Stimulated activated naive CD8-positive, alpha-beta T cell treated with anti-CD3 and anti-CD28 coated beads, Interleukin-15, Interleukin-2, amounts not matched to agents 100 U/mL and 50 U/mL, for 24 hours (primary cell): ENCODE results near the gene C1orf21.

ENCODE experiments used
- ATAC-seq: fragments of 150-1000 bp; cut with Tn5 transposase; one replicate; pipeline ENCODE4 v1.10.0; 2021
- DNase-seq: peaks from one replicate; pipeline ENCODE4 v3.0.0; 2021

The C1orf21 gene

DNA sequence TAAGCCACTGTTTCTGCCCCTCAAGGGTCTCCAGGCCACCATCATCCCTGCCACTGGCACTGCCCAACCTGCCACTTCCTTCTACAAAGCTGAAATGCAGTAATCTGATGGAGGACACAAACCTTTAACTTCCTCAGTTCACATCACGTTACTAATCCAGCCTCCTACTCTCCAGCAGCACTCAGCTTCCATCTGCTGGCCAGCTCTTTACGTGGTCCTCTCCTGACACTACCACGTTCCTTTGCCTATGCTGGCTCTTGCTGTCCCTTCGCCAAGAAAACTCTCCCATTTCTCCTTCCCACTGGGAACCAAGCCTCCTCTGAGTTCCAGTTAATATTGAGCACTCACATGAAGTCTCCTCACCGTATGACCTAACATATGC is 243.8 kb downstream of the C1orf21 start:
- ATAC-seq: no peak
- no peak for DNase-seq

DNA sequence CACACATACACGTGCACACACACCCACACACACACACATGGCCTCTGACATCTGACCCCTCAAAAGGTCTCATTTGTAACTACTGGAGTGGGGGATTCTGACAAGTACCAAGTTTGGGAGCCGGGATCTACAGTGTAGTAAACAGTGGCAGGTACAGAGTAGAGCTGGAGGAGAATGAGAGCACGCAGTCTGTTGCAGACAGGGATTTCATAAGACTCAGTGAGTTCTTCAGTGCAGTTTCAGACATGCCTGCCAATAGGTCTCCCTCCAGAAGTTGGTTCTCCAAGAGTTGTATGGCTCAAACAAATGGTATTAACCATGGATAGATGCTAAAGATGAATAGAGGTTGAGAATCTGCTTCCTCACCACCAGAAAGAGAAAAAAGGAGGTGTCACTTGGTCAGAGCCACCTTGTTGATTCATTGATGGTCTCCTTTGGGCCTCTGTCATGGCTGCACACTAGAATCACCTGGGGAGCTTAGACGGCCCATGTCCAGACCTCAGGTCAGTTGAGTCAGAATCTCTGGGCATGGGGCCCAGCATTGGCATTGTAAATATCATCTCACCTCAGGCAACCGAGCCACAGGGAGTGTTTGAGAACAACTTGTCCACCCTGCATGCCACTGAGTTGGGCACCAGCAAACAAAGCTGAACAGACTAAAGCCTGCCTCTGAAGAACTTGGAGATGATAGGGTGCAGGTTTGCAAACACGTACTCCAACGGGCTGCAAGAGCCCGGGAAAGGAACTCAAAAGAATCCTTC is 245.8 kb downstream of the C1orf21 start:
- ATAC-seq (no peak), DNase-seq (no peak)

DNA sequence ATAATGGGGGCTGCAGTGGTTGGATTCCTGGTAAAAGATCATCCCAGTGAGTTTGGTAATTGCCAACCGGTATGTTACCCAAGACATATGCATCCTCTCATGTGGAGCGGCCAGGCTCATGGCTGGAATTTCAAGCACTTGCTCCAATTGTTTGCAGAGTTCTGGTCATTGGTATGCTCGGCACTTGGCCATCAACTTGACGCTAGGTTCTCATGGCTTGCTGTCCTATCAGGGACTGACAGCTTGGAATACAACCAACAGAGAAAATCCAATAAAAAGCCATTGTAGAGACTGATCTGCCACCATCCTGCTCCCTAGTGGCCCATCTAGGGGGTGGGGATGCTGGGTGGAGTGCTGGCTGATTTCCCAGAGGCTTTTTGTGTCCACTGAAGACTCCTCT is 247.0 kb downstream of the C1orf21 start:
- ATAC-seq (no peak), DNase-seq (no peak)

DNA sequence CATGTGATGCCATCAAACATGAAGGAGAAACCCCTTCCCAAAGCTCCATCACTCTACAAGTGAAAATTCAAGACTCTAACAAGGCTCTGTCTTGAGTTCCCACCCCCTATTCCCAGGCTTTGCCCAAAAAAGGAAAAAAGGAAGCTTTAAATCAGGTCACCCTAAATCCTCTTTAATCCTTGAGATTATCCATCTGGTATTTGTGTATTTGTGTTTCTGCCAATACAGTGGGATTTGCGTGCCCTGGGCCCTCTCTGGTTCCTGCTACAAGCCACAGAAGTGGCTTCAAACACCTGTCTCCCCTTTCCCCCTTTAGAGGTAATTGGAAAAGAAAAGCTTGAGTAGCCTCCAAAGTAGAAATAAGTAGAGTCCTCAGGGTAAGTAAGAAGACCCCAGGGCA is 247.5 kb downstream of the C1orf21 start:
- no peak for DNase-seq
- ATAC-seq: no peak

DNA sequence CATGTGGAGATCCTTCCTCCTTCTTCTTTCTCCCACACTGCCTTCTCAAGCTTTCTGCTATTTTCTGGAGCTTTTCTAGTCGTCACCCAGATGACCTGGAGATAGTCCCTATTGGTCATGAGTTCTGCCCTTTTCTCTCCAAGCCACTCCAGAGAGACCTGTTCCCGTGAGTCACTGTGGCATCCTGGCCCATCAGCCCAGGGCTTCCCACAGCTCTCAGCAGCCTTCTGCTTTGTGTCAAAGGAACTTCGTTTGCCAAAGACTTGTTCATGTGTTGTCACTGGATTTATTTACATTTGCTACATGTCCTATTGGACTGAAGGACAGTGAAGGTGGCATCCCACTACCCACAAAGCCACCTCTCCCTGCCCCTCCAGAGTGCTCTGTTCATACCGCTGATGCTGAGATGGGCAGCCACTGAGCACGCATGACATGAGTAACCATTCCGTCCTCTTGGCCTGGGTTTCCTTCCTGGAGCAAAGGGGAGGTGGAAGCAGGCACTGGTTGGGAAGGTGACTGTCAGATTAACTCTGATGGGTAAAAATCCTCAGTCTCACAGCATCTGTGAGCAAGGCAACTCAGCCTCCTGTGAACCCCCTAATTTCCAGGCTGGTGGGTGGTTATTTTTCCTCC is 248.6 kb downstream of the C1orf21 start:
- no peak for DNase-seq
- ATAC-seq: no peak

DNA sequence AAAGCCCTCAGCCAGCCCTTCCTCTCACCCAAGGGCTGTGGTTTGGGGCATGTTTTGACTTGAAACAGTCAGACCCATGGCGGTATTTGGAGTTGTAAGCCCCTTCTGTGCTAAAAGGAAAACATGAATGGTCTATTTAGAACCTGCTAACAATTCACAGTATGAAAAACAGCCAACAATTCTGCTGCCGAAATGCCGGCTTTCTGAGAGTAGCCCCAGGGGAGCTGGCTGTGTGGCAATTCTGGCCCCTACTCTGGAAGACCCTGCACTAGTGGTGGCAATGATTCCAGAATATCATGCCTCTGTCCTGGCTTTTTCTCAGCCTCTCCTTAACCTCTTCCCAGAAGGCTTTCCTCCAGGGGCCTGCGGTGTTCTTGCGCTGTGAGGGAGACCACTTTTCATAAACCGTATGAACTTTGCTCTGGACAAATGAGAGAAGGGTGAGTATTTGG is 249.2 kb downstream of the C1orf21 start:
- ATAC-seq: no peak

DNA sequence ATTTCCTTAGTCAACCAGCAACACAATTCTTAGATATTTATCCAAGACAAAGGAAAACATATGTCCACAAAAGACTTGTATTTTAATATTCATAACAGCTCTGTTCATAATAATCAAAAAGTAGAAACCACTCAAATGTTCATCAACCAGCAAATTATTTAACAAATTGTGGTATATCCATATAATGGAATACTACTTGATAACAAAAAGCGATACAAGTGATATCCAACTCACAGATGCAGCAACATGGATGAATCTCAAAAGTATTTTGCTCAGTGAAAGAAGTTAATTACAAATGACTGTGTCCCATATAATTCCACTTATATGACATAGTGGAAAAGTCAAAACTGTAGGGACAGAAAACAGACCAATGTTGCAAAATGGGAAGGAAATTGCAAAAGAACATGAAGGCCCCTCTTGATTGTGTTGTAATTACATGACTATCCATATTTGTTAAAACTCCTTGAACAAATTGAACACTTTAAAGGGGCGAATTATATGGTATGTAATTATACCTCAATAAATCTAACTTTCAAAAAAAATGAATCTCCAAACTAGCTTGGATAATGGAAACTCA is 250.9 kb downstream of the C1orf21 start:
- no peak for ATAC-seq
- DNase-seq: no peak

More for the DNA sequence above, 249.2 kb downstream of the C1orf21 start:
- no peak for DNase-seq

DNA sequence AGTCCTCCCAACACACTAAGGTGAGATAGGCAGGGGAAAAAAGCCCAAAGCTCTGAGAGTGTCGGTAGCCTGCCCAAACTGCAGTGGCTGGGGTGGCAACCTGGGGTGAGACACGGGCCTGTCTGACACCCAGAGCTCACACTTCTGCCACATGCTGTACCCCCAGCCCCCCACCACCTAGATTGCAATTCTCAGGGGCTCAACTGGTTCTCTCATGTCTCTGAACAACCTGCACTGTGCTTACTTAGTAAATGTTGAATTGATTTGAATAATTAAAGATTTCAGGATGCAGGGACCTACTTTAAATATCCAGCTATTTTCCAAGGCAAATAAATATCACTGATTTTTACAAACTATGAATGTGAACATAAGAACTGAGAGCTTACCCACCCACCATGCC is 252.4 kb downstream of the C1orf21 start:
- DNase-seq (no peak), ATAC-seq (no peak)

DNA sequence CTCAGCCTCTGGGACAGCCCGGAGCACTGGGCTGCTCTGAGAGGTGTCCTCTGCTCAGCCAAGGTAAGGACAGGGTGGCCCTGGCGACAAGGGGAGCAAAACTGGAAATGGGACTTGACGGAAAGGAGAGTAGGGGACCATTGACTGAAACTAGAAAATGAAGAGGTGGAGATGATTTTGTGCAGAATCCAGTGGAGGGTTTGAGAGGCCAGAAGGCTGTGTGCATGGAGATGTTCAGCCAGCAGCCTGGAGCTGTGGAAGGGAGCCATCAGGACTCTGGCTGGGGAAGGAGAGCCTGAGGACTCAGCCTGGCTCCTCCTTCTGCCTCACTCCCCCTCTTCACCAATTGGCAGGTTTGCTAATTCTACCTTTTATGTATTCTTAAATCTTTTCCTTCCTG is 253.7 kb downstream of the C1orf21 start:
- ATAC-seq (no peak), DNase-seq (no peak)

DNA sequence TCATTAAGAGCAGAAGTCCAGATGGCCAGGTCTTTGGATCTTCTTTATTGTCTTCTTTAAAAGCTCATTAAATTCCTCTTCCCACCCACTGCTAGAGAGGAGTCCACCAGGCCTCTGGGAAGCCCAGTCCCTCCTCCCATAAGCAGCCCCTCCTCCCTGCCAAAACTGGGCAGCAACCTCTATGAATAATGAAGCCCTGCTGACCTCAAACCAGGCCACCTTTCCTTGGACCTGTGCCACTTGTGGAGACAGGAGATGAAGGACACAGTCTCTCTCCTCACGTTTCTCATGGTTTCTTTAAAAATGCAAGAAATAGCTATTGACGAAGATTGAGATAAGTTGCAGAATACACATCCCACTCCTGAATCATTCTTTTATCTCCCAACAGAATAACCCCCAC is 255.1 kb downstream of the C1orf21 start:
- DNase-seq (no peak), ATAC-seq (no peak)

DNA sequence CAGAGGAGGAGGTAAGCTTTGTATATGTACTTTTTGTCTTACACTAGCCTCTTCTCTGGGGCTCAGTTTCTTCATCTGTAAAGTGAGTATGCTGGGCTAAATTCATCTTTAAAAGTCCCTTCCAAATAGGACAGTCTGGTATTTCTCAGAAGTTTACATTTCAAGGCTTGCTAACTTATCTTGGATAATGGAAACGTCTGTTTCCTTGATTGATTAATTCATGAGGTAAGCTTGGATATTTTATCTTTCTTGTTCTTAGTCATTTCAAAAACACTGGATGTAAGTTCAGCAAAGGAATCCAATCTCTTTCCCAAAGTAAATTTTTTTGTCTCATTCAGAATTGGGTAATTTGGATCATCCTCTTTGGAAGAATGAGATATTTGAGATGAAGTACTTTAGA is 256.8 kb downstream of the C1orf21 start:
- no peak for DNase-seq
- ATAC-seq: no peak

DNA sequence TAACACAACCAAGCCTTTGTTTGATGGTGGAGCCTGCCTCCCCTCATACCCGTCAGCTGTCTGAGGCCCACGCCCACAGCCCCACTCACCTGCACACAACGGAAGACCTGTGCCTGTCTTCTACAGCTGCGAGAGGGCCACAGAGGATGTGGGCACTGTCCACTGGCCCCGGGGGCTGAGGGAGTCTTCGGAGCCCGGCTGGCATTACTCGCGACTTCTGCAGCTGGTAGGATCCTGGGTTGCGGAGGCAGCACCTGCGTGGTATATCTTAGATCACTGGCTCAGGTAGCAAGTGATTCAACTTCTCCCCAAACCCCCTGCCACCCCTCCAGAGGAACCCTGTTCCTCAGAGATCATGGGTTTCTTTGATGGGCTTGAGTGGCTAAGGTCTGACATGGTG is 257.9 kb downstream of the C1orf21 start:
- DNase-seq (no peak), ATAC-seq (no peak)

DNA sequence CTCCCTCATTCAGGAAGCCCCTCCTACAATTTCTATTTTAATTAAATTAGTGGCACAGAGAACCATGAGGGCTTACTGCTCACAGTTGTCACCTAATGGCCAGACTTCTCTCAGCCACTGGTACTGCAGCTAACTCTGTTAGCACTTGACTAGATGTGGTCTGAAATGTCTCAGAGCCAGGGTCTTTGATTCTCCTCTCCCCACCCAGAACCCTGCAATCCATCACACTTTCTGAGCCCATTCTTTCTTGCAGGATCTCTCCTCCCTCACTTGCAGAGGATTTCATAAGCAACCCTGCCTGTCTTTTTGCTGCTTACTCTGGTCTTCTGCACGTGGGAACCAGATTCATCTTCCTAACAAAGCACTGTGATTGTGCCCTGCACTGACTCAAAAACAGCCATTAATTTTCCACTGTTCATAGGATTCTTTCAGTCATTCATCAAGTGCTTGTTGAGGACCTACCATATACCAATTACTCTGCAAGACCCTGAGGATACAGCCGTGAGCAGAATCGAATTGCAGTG is 259.4 kb downstream of the C1orf21 start:
- ATAC-seq (no peak), DNase-seq (no peak)

DNA sequence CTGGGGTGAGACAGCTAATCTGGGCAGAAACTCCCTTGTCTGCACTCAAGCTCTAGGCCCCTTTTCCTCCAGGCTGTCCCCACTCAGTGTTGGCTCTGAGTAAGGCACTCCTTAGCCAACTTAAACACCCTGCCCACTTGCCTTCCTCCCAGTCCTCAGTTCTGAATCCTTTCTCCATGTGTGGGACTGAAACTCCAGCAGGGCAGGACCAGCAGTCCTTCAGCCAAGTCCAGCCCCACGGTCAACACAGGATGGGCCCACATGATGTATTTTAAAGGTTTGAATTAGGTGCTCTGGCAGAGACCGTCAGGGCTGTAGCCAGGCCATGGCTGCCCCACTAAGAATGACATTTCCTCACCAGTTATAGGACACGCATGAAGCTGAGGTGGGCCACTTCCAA is 260.0 kb downstream of the C1orf21 start:
- ATAC-seq (no peak), DNase-seq (no peak)

DNA sequence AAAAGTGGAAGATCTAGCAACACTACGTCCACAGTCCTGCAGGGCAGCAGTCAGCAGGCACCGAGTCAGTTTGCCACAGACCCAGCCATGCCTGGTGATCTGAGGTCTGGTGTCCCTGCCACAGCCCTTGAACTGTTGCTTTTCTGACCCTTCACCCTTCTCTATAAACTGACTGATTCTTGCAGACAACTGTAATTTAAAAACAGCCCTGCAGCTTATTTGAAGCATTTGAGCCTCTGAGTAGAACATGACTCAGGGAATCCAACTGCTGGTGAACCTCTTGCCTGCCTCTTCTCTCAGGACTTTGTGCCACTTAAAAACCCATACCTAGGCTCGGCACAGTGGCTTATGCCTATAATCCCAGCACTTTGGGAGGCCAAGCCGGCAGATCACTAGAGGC is 260.6 kb downstream of the C1orf21 start:
- no peak for ATAC-seq
- no peak for DNase-seq

DNA sequence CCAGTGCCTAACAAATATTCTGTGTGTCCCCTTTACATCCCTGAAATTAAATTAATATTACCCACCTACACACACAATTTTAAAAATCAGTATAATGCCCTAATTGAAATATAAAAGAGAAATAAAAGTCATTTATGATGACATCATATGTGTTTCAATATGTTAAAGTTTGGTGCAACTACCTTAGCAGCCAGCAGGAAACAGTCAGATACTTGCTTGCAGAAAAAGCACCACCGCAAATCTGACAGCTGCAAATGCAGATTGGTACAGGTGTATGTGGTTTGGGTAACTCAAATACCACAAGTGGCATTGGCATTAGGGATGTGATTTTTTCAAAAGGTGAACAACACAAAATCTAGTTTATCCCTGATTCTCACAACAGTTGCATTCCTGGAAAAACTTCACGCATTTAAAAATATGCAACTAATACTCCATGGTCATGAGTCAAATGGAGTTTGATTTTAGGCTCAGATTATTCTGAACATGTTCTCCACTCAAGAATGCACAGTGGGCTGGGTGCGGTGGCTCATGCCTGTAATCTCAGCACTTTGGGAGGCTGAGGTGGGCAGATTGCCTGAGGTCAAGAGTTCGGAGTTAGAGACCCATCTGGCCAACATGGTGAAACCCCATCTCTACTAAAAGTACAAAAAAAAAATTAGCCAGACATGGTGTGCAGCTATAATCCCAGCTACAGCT is 261.5 kb downstream of the C1orf21 start:
- DNase-seq: no peak
- no peak for ATAC-seq

DNA sequence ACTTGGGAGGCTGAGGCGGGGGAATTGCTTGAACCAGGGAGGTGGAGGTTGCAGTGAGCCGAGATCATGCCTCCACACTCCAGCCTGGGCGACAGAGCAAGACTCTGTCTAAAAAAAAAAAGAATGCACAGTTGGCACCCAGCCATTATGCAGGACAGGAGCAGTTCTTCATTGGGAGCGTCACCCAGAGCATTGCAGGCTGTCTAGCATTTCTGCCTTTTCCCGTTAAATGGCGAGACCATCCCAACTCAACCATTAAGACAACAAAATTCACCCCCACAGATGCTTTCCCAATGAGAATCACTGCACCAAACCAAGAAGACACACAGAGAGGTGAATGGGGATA is 262.0 kb downstream of the C1orf21 start:
- DNase-seq (no peak), ATAC-seq (no peak)

DNA sequence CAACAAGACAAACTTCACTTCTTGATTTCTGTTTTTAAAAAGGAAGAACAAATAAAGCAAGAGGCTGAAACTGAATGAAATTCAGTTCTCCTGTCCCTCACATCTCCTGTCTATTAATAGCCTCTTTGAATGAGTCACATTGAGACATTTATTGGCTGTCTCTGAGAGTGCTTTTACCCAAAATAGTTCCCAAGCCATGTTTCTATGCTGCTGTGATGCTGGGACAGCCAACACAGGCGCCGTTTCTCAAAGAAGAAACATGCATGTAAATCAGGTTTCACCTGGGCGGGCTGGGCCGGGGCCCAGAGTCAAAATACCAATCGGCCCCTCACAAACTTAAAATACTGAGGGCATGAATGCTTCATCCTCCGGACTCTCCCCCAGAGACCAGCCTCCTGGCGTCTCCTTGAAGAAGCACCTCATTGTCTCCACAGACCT is 262.6 kb downstream of the C1orf21 start:
- ATAC-seq: no peak
- no peak for DNase-seq

DNA sequence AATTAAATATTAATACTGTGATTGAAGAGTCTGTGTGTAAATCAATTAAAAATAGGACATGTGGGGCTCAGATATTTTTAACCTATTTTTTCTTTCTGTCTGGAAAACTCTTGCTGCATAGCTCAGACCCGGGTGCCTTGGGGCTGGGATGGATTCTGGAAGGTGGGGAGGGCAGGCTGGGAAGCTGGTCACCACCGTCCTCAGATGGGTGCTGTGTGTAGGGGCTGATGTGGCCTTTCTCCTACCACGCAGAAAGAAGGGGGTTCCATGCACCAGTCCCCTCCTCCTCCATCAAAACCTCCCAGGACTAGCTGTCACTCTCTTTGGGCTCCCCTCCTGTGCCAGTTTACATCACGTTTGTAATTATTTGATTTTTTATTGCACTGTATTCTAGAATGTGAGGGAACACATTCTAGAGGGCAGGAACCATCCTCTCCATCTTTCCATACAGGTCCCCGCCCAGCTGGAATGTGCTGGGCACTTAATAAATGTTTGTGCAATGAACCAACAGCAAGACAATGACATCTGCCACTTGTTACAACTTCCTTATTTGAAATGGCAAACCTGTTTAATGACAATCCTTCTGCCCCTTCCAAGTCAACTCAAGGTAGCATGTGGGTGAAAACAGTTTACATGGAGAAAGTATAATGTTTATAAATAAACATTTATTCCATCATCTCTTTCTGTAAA is 263.5 kb downstream of the C1orf21 start:
- DNase-seq (no peak), ATAC-seq (no peak)

DNA sequence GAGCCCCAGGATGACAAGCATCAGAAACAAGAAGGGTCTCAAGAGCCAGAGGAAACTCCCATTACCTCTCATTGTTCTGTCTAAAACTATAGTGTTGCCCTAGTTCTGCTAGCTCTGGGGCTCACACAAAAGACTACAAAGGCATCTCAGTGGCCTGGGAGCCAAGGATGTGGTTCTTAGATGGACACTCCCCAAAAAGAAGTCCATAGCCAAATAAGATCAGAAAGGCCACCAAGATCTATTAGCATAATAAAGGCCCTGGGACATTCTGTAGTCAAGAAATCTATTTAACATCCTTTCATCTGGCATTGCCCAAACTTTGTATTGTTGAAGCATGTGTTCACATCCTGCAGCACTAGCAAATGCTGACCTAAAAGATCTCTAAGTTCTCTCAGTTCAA is 268.4 kb downstream of the C1orf21 start:
- no peak for ATAC-seq
- DNase-seq: no peak

DNA sequence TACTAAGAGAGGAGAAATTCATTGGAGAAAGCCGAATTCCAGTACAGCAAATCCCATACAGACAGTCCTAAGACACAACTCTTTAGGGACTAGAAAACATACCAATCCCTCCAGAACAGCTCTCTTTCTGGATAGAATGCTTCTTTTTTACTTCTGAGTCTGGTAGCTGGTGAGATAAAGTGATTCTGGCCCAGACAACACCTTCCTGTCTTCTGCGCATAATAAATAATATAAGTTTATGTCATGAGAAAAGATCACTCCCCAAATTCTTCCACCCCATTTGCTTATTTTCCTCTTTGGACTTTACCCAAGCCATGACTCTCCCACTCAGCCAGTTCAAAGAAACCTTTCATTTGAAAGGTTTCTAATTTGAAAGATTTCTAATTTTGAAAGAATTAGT is 269.4 kb downstream of the C1orf21 start:
- ATAC-seq (no peak), DNase-seq (no peak)

DNA sequence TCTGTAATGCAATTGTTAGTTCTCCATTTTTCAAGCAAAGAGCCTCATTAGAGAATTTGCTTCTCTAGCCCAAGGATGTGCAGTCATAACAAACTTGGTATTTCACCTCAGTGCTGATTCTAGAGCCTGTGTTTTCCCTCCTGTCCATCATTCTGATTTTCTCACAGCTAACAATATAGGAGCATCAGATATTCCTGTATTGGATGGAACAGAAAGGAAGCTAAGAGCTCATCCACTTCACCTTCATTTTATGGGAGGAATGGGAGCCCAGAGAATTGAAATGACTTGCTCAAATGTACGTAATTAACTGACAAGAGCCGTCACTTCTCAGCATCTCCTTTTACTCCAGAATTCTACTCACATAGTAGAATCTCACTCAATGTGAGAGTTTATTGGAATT is 271.2 kb downstream of the C1orf21 start:
- DNase-seq (no peak), ATAC-seq (no peak)
